Erythroblast (primary cell): ENCODE results near the gene PTPRN2.

ENCODE experiments used
- GATA1 ChIP-seq: IDR thresholded peaks from 2 replicates; pipeline ENCODE4 v1.6.1; 2011; ENCODE audit warnings: low read depth, mild to moderate bottlenecking, control low read depth, low read length, moderate library complexity
- POLR2A ChIP-seq: IDR thresholded peaks from 2 replicates; pipeline ENCODE4 v1.6.1; 2011; ENCODE audit warnings: mild to moderate bottlenecking, low read length

DNA sequence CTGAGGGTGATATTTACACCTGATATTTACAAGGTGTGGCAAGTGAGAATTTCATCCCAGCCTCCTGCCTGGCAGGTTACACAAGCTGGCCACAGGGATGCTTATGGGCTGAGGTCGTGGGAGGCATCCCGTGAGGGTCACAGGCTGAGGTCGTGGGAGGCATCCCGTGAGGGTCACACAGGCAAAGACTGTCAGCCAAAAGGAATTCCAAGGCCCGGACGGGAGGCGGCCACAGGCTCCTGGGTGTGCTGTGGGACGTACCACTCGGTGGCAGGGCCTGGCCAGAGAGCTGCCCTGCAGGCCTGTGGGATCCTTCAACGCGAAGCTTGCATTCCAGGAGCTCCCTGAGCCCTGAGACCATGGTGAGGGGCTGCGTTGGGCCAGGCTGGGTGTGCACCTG, 790.3 kb downstream of the PTPRN2 start:
- TF ChIP-seq POLR2A (no peak), GATA1 (no peak)
